Measurements from ENCODE around the gene SLC30A3. TPM values are rescaled to one million over a fixed set of nuclear protein-coding genes. Genes with fewer than 3 reads are reported as not detected.
"Not testable (repeated sequence)": the region's sequence is repeated elsewhere in the genome, so short reads cannot be mapped to it uniquely, and the experiment has no call there.

Gene SLC30A3
- total RNA-seq, 1 experiment from 2014 or later: 4.9 TPM

DNA sequence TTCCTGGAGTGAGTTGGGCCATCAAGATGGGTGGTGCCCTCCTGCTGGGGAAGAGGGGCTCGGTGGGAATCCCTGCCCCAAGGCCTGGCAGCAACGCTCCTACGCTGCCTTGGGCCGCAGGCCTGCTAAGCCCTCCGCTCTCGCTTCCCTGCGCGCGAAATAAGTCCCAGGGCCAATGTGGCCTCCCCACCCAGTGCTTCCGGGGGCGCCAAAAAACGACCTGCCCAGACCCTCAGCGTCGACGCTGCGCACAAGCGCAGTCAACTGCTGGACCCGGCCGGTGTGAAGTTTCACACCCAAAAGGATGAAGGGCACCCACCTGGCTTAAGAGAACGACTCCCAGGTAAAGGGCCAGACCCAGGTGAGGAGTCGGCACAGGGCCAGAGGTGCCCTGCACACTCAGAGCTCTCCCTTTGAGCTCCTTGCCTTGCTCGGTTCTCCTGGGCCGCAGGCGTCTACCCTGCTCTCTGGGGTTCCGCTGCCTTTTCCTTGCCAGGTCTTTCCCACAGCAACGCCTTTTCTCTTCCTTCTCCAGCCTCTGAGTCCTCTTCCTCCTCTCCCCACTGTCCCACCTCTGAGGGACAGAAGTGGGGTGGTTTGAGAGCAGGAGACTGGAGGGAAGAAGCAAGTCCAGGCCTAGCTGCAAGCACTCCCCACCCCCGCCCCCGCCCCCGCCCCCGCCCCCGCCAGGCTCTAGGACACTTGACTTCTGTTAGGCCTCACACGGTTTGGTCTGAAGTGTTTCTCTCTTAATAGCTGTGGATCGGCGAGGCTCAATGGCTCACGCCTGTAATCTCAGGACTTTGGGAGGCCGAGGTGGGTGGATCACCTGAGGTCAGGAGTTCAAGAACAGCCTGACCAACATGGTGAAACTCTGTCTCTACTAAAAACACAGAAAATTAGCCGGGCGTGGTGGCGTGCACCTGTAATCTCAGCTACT, 12.6 kb upstream of the SLC30A3 start, which contains the start of gene DNAJC5G:
Gene DNAJC5G (plus strand): TSS at position 223 of the 940 bp plus-strand sequence. CDS start 1,296 bp downstream, outside the sequence.
- Histone ChIP-seq H3K9me3 (replicated peaks) (no peaks in the 10 kb centered on the region), H3K27me3 (peaks cover 28% of the 10 kb centered on the region), H3K36me3 (no peaks in the 10 kb centered on the region), H3K27ac (no peak within 1 kb of the TSS), H3K4me1 (no peaks in the 10 kb centered on the region), H3K4me3 (no peak within 1 kb of the TSS)
- no peak for DNase-seq

DNA sequence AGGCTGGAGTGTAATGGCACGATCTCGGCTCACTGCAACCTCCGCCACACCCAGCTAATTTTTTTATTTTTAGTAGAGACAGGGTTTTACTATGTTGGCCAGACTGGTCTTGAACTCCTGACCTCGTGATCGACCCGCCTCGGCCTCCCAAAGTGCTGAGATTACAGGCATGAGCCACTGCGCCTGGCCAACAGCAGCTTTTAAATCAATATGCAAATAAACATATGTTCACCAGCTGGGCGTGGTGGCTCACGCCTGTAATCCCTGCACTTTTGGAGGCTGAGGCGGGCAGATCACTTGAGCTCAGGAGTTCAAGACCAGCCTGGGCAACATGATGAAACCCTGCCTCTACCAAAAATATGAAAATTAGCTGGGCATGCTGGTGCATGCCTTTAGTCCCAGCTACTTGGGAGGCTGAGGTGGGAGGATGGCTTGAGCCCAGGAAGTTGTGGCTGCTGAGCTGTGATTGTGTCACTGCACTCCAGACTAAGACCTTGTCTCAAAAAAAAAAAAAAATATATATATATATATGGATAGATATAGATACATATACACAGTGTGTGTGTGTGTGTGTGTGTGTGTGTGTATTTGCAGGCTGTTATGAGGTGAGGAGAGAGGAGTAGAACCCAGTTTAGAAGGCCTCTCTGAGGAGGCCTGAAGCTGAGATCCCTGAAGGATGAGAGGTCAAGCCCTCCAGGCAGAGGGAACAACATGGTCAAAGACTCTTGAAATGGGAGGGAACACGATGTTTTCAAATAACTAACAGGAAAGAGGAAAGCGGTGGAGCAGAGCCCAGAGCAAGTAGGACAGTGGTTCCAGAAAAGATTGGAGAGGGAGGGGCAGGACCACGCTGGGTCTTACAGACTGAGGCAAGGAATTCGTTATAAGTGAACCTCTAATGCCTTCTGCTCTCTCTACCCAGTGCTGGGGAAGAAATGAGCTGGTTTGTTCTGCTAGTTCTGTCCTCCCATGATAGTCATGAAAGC, 10.0 kb upstream of the SLC30A3 start:
- H3K36me3 ChIP-seq; H3K27ac ChIP-seq; DNase-seq; H3K9me3 ChIP-seq (replicated peaks); H3K4me1 ChIP-seq; H3K4me3 ChIP-seq: not testable (repeated sequence)
- peaks cover 28% of the 10 kb centered on the region for H3K27me3 ChIP-seq

DNA sequence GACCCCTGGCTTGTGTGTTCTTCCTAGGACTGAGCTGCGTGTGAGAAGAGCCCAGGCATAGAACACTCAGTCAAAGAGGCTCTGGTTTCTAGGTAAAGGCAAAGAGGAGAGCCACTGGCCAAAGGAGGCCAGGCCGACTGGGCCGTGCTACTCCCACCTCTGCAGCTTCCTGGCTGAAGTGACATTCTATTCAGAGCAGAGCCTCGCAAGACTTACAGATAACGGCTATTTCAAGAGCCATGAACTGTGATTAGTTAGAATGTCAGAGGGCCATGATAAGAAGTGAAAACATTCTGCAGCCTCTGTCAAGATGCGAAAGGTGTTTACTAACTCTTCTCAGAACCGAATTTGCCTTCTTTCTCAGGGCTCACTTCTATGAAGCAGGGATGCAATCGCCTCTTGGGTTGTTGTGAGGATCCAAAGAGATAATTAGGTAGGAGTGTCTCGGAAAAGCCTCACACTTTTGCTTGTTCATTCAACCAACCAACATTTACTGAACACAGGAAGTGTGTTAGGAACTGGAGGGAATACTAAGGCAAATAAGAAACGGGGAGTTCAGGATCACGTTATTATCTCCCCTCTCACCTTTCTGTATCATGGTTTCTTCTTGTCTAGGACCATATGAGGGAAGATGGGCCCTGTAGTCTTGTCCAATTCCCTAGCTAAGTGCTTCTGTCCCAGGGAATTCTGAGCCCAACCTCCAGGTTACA, 8.9 kb upstream of the SLC30A3 start:
- H3K4me1 ChIP-seq: no peaks in the 10 kb centered on the region
- H3K27ac ChIP-seq: no peak overlapping the region
- H3K4me3 ChIP-seq: no peak overlapping the region
- no peaks in the 10 kb centered on the region for H3K9me3 ChIP-seq (replicated peaks)
- H3K36me3 ChIP-seq: no peaks in the 10 kb centered on the region
- no peak for DNase-seq
- H3K27me3 ChIP-seq: peaks cover 28% of the 10 kb centered on the region

DNA sequence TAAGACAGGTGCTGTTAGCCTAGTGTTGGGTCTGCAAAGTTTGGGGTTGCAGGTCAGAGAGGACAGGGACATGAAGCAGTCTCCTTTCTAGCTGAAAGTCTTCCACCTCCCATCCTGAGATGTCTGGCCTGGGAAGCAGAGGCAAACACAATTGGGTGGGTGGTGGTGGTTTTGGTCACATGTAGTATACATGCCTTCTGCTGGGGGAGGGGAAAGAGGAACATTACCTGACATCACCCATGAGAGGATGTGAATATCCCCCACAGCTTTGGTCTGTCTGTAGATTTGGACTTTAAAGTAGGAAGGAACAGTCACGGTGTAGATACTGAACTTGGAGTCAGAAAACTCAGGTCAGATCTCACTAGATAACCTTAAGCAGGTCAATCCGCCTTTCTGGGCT, 7.8 kb upstream of the SLC30A3 start:
- Histone ChIP-seq H3K4me1 (no peaks in the 10 kb centered on the region), H3K36me3 (no peaks in the 10 kb centered on the region), H3K27me3 (peaks cover 25% of the 10 kb centered on the region), H3K4me3 (no peak overlapping the region), H3K9me3 (replicated peaks) (no peaks in the 10 kb centered on the region), H3K27ac (no peak overlapping the region)
- no peak for DNase-seq

DNA sequence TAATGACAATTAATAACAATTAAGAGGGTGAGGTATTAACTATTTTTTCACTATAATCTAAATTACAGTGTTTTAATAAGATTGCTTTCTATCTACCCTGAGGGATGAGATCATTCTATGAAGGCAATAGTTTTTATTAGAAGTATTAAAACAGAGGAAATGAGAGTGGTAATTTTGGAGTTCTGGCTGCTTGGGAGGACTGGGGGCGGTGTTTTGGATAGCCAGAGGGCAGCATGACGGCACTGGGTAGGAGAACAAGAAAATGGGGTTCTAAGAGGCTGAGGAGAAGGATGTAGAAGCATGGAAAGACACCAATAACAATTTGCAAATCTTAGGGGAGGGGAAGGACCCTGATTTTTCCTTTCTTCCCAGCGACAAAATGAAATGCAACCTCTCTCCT, 7.3 kb upstream of the SLC30A3 start:
- Histone ChIP-seq H3K27ac (no peak overlapping the region), H3K4me3 (no peak overlapping the region), H3K36me3 (no peaks in the 10 kb centered on the region), H3K4me1 (no peaks in the 10 kb centered on the region; the same call in 1 of the 2 replicates), H3K27me3 (peaks cover 27% of the 10 kb centered on the region), H3K9me3 (replicated peaks) (no peaks in the 10 kb centered on the region)
- no peak for DNase-seq

DNA sequence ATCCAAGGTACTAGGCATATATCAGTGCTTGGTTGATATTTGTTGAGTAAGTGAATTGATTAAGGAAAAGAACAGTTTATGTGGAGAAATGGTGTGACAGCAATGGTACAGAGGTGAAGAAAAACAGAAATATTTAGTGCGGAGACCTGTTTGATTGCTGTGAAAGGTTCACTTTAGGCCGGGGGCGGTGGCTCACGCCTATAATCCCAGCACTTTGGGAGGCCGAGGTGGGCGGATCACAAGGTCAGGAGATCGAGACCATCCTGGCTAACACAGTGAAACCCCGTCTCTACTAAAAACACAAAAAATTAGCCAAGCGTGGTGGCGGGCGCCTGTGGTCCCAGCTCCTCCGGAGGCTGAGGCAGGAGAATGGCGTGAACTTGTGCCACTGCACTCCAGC, 5.4 kb upstream of the SLC30A3 start:
- DNase-seq; H3K27ac ChIP-seq; H3K4me3 ChIP-seq; H3K9me3 ChIP-seq (replicated peaks); H3K36me3 ChIP-seq; H3K4me1 ChIP-seq: not testable (repeated sequence)
- H3K27me3 ChIP-seq: peaks cover 32% of the 10 kb centered on the region

DNA sequence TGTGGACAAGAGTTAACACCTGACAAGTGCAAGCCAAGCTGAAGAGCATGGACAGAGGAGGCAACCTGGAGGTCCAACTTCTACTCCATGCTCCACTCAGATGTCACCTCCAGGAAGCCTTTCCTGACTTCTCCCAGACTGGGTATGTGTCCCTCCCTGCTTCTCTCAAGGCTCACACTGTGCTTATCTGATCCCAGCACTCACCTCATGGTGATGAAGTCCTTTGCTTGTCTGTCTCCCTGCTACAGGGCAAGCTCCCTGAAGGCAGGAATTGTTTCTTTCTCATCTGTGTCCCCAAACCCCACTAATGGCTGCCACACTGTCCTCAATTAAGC, 2.7 kb upstream of the SLC30A3 start:
- peaks cover 5% of the 10 kb centered on the region; the same call in 1 of the 2 replicates for H3K4me1 ChIP-seq
- H3K36me3 ChIP-seq: no peaks in the 10 kb centered on the region
- DNase-seq: no peak
- H3K4me3 ChIP-seq: no peak overlapping the region
- no peak overlapping the region for H3K27ac ChIP-seq
- H3K9me3 ChIP-seq (replicated peaks): no peaks in the 10 kb centered on the region
- H3K27me3 ChIP-seq: peaks cover 36% of the 10 kb centered on the region

DNA sequence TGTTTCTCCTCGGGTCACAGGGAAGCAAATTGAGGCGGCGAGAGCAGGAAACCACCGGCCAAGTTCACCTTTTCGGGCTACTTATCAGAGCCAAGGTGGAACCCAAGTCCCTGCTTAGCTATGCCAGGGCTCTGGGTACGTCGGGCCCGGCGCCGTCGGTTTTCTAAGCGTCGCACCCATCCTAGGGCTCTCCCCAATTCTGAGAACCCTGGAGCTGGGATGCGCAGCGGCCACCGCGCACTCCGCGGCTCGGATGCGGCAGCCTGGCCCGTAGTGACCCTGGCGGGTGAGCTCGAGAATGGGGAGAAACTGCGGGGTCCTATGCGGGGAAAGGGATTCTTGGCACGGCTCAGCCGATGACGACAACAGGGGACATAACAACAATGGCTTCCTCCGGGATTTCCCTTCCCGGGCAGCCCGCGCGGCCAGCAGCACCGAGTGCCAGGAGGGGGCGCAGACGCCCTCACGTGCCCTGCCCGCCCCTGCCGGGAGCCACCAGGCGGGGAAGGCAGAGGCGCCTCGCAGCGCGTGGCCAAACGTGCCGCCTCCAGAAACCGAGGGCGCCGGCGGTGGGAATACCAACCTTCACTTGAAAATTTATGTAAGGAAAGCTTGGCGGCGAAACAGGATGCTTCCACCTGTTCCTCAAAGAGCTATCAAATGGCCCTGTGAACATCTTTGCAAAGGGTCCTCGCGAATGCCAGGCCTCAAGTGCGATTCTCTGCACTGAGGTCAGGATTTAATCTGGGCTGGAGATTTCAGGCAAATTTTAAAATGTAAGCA, 2.1 kb upstream of the SLC30A3 start:
- DNase-seq: peak; percentile 82 to 87
- H3K4me1 ChIP-seq: peaks cover 5% of the 10 kb centered on the region; the same call in 1 of the 2 replicates
- H3K27ac ChIP-seq: no peak overlapping the region
- peaks cover 35% of the 10 kb centered on the region for H3K27me3 ChIP-seq
- H3K36me3 ChIP-seq: no peaks in the 10 kb centered on the region
- H3K4me3 ChIP-seq: peak overlapping the region; percentile 46
- H3K9me3 ChIP-seq (replicated peaks): no peaks in the 10 kb centered on the region

DNA sequence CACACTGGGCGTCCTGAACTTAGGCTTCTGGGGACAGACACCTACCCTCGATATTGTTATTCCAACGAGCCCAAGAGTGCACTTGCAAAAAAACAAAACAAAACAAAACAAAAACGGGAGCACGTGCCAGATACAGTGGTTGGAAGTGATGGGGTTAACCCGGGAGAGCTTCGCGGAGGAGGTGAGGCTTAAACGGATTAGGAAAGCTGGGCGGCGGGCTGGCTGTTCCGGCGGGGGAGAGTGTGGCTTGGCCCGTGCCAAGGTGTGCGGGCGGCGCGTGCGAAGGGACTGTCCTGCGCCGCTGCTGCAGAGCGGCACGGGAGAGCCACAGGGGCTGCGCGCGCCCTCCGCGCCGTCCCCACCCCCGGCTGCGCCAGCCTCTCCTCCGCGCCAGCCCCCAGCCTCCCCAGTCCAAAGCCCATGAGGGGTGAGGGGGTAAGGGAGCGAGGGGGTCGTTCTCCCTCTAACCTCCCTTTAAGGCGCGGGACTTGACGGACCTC, 1.5 kb upstream of the SLC30A3 start:
- Histone ChIP-seq H3K27me3 (peaks cover 35% of the 10 kb centered on the region), H3K9me3 (replicated peaks) (no peaks in the 10 kb centered on the region), H3K36me3 (no peaks in the 10 kb centered on the region), H3K4me1 (peaks cover 5% of the 10 kb centered on the region; the same call in 1 of the 2 replicates), H3K4me3 (peak overlapping the region; percentile 46), H3K27ac (no peak overlapping the region)
- DNase-seq: no peak

DNA sequence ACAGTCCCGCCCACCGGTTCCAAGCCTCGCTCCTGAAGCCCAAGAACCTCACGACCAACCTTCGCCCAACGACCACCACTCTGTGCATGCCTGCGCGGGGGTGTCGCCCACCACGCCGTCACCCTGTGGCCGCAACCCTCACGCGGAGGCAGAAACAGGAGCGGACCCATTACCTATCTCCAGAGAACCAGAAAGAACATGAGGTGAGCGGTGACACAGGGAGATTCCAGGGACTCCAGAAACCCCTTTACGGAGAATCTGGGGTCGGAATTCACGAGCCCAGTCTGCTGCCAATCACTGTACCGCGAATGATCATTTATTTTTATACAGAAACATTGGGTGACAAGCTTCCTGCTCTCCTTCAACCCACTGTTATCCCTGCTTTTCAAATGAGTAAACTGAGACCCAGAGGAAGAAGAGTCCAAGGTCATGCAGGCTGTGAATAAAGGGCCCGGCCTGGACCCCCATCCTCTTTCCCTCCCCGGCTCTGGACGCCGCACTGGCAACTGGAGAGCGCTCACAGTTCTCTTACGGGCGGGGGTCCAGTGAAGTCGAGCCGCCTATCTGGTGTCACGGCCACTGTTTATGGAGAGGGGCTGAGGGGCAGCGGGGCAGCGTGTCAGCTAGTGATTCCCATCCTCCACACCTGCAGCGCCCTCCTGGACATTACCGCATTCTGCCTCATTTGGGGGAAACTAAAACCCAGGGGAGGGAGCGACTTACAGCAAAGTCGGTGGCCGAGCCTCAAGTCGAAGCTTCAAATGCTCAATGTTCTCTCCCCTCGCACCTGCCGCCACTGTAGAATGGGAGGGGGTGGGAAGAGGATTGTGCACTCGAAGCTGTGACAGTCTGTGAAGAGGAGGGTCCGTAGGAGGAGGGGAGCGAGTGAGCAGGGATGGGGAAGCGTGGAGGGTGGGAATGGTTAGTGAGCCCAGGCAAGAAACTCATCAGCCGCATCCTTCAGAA, 723 bp upstream of the SLC30A3 start:
- peaks cover 5% of the 10 kb centered on the region; the same call in 1 of the 2 replicates for H3K4me1 ChIP-seq
- no peaks in the 10 kb centered on the region for H3K36me3 ChIP-seq
- H3K27me3 ChIP-seq: peaks cover 35% of the 10 kb centered on the region
- no peaks in the 10 kb centered on the region for H3K9me3 ChIP-seq (replicated peaks)
- H3K27ac ChIP-seq: no peak overlapping the region
- H3K4me3 ChIP-seq: peak overlapping the region; percentile 69
- peak in 1 of 2 experiments; percentile 31 for DNase-seq

DNA sequence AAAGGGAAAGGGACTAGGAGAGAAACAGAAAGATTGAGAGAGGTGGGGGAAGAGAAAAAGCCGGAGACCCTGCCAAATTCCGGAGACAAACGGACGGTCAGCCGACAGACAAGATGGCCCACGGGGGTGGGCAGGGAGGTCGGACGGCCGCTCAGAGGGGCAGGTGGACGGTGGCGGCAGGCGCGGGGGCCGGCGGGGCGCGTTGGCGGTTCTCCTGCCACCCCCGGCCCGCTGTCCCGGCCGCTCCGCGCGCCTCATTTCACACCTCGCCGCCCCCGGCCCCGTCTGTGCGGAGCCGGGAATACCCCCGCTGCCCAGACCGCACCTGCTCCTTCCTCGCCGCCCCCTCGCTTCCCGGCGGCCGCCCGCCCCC, 935 bp downstream of the SLC30A3 start:
- no peak overlapping the region for H3K27ac ChIP-seq

DNA sequence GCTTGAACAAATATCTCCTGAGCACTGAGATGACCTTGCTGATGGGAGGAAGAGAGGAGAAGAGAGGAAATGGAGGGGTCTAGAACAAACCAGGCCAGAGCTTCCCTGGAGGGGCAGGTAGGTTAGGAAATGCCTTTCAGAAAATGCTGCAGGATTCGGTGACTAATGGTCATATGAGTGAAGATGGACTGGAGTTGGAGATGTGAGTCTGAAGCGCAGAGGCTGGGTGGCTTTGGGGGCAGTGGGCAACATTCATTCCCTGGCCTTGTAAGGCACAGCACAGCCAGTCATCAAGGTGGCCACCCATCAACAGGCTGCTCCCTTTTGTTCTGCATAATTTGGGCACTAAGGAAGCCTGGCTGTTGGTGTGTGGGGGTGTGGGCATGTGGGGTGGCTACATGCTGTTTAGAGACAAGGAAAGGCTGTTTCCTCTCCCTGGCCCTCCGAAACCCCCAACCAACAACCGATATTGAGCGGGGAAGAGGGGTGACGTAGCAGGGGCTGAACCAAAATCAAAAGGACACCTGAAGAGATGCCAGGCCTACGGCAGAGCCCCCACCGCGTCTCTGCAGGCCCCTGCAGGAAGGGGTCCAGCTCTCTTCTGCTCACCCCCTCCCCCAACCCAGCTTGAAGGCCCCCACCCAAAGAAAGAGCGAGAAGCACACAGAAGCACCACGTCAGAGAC, 1.5 kb downstream of the SLC30A3 start:
- no peak overlapping the region for H3K27ac ChIP-seq
- peak overlapping the region; percentile 69 for H3K4me3 ChIP-seq
- peaks cover 35% of the 10 kb centered on the region for H3K27me3 ChIP-seq
- no peaks in the 10 kb centered on the region for H3K36me3 ChIP-seq
- no peak for DNase-seq
- peaks cover 5% of the 10 kb centered on the region; the same call in 1 of the 2 replicates for H3K4me1 ChIP-seq
- H3K9me3 ChIP-seq (replicated peaks): no peaks in the 10 kb centered on the region

More for the DNA sequence above, 935 bp downstream of the SLC30A3 start:
- Histone ChIP-seq H3K9me3 (replicated peaks) (no peaks in the 10 kb centered on the region), H3K27me3 (peaks cover 35% of the 10 kb centered on the region), H3K4me3 (peak overlapping the region; percentile 69), H3K36me3 (no peaks in the 10 kb centered on the region), H3K4me1 (peaks cover 5% of the 10 kb centered on the region; the same call in 1 of the 2 replicates)
- DNase-seq: no peak
